GM19438 (cell line): ENCODE data around the gene TRAF7.
"Not testable (repeated sequence)": the region's sequence is repeated elsewhere in the genome, so short reads cannot be mapped to it uniquely, and the experiment has no call there.

Source experiments
- ATAC-seq: cut with Tn5 transposase; IDR thresholded peaks from one replicate; pipeline ENCODE4 v1.9.1; 2021; ENCODE audit warnings: low read depth; ENCODE audit not compliant: unreplicated experiment

The TRAF7 gene

DNA sequence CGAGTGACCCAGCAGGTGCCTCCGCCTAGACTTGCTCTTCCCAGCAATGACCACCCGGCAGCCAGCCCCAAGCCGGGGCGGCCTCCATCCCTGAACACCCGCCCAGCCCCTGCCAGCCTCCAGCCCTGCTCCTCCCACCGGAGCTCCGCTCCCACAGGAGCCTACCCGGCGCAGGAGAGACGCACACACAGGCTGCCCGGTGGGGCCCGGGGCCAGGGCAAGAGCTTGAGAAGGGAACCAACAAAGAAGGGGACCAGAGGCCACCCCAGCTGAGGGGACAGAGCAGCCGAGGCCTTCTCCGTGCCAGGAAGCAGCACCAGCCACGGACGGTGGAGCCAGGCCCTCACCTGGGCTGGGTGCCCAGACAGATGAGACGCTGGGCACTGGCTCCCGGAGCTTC, 33.7 kb upstream of the TRAF7 start:
- no peak for ATAC-seq

DNA sequence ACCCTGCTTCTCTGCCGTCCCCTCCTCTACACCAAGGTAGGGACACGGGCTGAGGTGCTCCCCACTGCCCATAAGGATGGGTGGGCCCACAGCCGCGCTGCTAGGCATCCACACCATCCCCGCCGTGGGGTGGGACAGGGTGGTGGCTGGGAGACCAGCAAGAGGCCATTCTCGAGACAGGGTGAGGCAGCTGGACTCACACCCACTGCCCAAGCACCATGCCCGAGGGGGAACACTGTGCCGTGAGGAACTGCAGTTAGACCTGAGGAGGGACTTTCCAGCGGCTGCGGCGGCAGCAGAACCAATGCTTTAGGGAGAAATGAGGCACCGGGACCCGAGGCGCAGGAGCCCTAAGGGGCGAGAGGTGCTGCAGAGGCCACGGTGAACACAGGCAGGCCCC, 33.2 kb upstream of the TRAF7 start:
- ATAC-seq = no peak

DNA sequence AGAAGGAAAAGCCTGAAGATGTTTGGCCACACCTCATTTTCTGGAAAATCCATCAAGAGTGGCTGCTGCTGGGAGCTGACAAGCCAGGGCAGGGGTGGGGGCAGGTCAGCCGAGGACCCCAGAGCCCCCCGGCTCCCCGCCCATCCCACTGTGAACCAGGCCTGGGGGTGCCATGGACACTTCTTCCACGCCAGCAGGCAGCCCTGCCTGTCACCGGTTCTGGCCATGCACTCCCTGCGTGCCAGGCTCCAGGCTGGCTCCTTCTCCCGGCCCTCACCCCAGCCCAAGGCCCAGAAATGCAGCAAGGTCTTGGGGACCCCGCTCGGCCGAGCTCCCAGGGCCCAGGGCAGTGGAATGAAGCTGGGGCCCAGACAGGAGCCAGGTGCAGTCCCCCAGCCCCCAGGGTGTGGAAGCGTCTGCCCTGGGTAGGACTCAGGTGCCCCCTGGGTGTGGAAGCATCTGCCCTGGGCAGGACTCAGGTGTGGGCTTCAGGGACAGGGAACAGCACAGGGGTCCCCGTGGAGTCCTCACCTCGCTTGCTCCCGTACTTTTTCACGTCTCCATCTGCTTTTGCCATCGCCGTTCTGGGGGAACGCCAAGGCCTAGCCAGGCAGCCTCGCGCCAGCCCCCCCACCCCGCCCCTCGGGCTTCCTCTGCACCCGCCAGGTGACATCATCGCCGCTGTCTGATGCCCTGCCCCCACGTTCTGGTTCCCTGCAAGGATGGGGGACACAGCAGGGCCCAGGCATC, 32.5 kb upstream of the TRAF7 start:
- not testable (repeated sequence) for ATAC-seq

DNA sequence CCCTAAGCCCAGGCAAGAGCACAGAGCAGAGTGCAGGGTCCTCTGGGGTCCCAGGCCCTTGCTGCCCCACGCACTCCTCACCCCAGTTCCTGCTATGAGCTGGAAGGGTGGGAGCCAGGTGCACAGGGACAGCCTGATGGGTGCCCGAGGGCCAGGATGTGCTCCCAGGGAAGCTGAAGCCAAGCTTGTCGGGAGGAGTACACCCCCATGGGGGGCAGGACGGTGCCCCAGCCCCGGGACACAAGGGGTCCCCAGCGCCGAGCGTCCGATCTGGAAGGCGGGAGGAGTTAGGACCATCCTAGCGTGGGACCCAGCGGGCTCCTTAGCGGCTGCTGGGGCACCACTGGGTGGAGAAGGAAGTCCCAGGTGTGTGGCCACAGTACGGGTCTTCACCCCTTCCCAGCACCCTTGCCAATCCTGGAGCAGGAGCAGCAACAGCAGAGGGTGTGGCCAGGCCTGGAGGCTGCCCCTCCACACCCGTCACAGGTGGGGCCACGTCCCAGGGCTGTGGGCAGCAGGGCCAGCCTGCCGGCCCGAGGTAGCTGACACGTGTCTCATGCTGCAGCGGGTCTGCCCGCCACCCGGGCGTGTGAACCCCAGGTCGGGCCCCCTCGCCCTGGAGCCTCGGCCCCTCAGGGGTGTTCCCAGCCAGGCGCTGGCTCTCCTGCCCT, 31.7 kb upstream of the TRAF7 start:
- ATAC-seq = not testable (repeated sequence)

DNA sequence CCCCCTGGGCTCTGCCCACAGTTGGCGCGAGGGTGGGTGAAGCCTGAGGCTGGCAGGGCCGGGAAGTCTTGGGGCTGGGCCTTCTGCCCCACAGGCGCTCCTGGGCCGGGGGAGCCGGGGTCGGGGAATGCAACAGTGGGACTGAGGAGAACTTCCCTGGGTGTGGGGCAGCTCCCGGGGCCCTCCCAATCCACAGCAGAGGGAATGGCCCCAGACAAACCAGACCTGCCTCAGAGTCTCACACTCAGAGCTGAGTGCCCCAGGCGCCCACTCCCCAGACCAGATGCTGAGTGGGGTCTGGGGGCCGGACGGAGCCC, 31.2 kb upstream of the TRAF7 start:
- ATAC-seq = not testable (repeated sequence)

DNA sequence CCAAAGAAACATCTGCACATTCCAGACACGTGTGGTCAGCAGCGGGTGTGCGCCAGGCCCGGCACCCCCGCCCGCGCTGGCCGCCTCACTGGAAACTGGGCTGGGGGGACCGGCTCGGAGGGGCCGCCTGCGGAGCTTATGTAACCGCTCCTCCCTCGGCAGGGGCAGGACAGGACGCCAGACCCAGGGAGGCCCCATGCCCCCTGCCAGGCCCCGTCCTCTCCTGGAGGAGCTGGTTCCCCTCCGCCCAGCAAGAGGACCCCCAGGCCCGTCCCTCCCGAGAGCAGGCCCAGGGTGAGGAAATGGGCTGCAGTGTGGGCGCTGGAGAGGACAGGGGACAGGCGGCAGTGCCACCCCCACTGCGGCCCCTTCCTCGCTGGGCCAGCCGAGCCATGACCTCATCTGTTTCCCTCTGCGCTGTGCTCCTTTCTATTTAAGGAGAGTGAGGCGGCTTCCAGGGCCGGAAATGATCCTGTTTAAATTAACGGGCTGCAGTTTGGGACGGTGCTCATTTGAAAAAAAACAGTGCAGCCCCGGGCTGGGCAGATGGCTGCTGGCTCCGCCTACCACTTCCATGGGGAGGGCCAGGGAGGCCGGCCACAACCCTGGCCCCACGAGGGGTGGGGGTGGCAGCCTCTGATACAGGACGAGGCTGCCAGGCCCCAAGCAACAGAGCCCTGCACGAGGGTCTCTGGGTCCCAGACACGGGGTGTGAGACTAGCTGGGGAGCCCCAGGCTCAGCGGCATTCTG, 30.7 kb upstream of the TRAF7 start:
- not testable (repeated sequence) for ATAC-seq

DNA sequence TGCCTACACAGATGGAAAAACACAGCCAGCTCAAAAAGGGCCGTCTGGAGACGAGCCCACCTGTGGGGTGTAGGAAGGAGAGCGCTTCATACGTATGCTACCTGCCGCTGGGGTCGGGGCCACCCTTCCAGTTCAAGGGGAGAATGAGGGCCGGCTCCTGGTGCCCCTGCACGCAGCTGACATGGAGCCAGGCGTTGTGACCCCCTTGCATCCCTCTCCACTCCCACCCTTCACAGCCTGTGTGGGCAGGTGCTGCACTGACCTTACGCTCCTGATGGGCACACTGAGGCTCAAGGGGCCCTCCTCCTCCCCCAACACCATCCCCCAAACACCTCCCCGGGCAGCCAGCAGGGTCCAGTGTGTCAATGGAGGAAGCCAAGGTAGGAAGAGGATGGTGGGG, 30.0 kb upstream of the TRAF7 start:
- ATAC-seq = not testable (repeated sequence)

GRCh38 chr16:2126161-2126743, 29.3 kb upstream of the TRAF7 start:
- not testable (repeated sequence) for ATAC-seq

- ATAC-seq = not testable (repeated sequence)
These were observed 28.5 kb upstream of the TRAF7 start for GRCh38 chr16:2126928-2127556.

GRCh38 chr16:2127630-2128280, 27.8 kb upstream of the TRAF7 start:
- ATAC-seq = not testable (repeated sequence)

DNA sequence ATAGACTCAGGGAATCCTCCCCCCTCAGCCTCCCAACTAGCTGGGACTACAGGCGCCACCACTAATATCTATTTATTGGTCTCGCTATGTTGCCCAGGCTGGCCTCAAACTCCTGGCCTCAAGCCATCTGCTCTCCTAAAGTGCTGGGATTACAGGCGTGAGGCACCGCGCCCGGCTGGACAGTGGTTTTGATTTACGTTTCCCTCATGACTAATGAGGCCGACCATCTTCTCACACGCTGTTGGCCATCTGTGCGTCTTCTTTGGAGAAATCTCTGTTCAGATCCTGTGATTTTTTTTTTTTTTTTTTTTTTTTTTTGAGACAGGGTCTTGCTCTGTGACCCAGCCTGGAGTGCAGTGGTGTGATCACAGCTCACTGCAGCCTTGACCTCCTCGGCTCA, 26.3 kb upstream of the TRAF7 start:
- not testable (repeated sequence) for ATAC-seq

DNA sequence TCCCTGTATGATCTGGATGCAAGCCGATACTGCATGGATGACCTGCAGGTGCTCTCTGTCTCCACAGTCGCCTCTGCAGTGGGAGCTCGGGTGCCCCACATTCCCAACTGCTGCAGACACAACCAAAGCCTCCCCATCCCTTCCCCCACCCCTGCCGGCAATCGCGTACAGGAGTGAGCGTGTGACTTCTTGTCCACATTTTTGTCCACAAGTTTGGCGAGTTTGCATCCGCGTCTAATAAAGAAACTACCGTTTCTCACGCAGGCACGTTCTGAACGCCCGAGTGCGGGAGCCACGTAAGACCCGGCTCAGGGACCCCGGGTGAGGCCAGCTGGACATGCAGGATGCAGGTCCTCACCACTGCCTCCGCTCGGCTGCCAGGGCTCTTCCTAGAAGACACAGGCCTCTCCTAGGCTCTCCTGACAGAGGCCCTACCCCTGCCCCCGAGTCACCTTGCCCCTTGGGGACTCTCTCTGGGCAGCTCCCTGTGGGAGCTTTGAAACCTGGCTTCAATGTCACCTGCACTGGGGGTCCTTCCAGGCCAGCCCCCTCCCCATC, 25.6 kb upstream of the TRAF7 start:
- not testable (repeated sequence) for ATAC-seq

DNA sequence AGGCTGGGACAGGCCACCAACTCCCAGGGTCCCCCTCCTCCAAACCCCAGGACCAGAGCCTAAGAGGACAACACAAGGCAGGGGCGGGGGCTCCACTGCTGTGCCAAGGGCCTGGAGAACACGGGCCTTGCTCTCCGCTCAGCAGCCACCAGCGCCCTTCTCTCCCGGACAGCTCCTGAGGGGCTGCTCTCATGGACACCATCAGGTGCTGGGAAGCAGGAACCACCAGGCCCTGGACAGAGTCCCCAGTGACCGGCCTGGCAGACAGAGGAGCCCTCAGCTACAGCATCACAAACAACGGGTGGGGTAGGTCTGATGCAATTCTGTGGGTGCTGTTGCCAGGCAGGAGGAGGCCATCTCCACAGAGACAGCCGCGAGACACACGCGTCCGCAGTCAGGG, 21.8 kb upstream of the TRAF7 start:
- ATAC-seq = not testable (repeated sequence)

GRCh38 chr16:2135071-2135470, 20.5 kb upstream of the TRAF7 start:
- ATAC-seq = not testable (repeated sequence)

GRCh38 chr16:2135770-2136490, 19.7 kb upstream of the TRAF7 start, which contains the start of gene PKD1:
Gene PKD1, minus strand, starts transcription at chr16:2135898. Its CDS starts 209 bp downstream, at chr16:2135689.
- ATAC-seq = not testable (repeated sequence)

GRCh38 chr16:2142942-2143877, 12.4 kb upstream of the TRAF7 start:
- ATAC-seq = no peak

DNA sequence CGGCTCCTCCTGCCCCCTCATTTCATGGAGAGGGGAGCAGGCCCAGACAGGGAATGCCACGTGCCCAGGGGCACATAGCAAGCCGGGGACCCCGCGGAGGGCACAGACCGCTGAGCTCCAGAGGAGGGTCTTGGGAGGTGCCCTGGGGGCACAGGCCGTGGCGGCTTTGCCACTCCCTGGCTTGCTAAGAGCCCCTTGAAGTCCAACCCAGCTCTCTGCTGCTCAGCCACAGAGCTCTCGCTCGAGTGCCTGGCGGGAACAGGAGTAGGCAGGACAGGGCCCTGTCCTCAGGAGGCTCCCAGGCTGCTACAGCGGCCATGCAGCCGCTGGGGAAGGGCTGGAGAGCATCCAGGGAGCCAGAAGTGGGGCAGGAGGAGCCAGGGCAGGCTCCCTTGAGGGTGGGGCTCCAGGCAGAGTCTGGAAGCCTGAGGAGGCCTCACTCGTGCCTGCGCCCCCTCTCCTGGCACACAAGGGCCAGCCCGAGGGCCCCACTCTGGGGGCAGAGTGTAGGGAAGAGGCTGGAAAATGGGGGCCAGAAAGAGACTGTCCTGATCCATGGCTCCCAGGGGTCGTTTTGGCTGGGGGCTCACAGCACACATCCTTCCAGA, 11.6 kb upstream of the TRAF7 start:
- ATAC-seq = no peak

GRCh38 chr16:2145843-2146242, 9.7 kb upstream of the TRAF7 start:
- ATAC-seq = no peak
